HUES6 (cell line): Measurements from ENCODE around the gene ERI3.

Experiments
- H3K27ac ChIP-seq: 2 replicates; pipeline ENCODE4 v1.7.0; 2013; ENCODE audit warnings: low read depth, mild to moderate bottlenecking, low read length, inconsistent platforms
- H3K27me3 ChIP-seq: 2 replicates; pipeline ENCODE4 v1.6.1; 2013; ENCODE audit warnings: low read length; ENCODE audit not compliant: control insufficient read depth, insufficient read depth
- H3K36me3 ChIP-seq: 2 replicates; pipeline ENCODE4 v1.6.1; 2013; ENCODE audit warnings: low read length; ENCODE audit not compliant: control insufficient read depth, insufficient read depth
- H3K4me1 ChIP-seq: 2 replicates; pipeline ENCODE4 v1.6.1; 2013; ENCODE audit warnings: low read length; ENCODE audit not compliant: control insufficient read depth, insufficient read depth
- H3K4me3 ChIP-seq: 2 replicates; pipeline ENCODE4 v1.5.1; 2013; ENCODE audit warnings: low read depth, low read length
- H3K9ac ChIP-seq: one replicate; pipeline ENCODE4 v1.6.1; 2013; ENCODE audit warnings: mild to moderate bottlenecking, low read length
- H3K9me3 ChIP-seq: 2 replicates; pipeline ENCODE4 v1.6.1; 2013; ENCODE audit warnings: low read depth, low read length; ENCODE audit not compliant: control insufficient read depth, insufficient read depth

Gene ERI3

DNA sequence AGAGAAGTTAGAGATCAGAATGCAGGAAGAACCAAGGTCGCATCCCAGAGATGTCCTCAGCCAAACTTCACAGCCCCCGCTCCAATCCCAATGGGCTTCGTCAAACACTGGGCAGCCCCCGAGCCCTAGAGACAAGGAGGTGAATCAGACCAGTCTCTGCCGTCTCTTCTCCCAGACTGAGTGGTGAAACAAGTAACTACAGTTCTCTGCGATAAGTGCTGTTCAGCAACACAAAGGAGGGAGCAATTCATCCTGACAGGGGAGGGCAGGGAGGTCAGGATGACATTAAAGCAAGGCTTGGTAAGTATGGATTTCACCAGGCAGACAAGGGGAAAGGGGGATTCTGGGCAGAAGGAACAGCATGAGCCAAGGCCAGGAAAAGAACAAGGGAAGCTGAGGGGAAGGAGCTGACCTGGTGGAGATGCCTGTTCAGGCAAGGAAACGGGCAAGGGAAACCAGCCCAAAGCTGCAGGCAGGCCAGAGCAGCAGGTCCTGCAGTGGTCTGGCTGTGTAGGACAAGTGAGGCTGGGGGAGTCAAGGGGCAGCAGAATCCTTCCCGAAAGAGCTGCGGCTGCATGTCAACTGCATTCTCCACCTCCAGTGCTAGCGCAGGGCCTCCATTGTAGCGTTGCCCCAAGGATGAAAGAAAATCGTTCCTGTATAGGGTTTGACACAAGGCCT lies 13.6 kb upstream of the ERI3 start:
- peaks cover 12% of the 10 kb centered on the region for H3K4me1 ChIP-seq
- H3K27ac ChIP-seq, result no peak overlapping the region
- H3K27me3 ChIP-seq, result peaks cover 13% of the 10 kb centered on the region; the same call in 1 of the 2 replicates

DNA sequence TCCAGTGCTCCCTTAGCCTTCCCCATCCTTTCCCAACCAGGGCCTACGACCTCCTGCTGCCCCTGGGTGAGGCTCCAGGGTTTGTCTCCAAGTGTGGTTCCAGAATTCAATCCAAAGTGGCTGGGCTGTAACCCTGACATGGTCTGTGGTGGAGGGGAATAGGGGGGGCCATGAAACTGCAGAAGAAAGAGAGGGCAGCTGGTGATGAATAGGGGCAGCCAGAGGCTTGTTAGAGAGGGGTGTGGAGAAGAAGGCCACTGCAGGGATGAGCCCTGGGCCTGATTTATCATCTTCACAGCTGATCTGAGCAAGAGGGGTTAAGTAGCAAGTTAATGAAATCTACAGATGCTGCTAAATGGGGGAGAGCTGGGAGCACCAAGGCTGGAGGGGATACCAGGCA lies 12.9 kb upstream of the ERI3 start:
- peaks cover 12% of the 10 kb centered on the region for H3K4me1 ChIP-seq
- H3K36me3 ChIP-seq, result no peaks in the 10 kb centered on the region
- H3K27ac ChIP-seq, result no peak overlapping the region
- H3K9ac ChIP-seq, result no peak overlapping the region
- peaks cover 13% of the 10 kb centered on the region; the same call in 1 of the 2 replicates for H3K27me3 ChIP-seq
- H3K9me3 ChIP-seq, result no peaks in the 10 kb centered on the region
- H3K4me3 ChIP-seq, result no peak overlapping the region

More for the DNA sequence above, 13.6 kb upstream of the ERI3 start:
- no peak overlapping the region for H3K4me3 ChIP-seq
- H3K9ac ChIP-seq, result no peak overlapping the region
- H3K9me3 ChIP-seq, result no peaks in the 10 kb centered on the region
- no peaks in the 10 kb centered on the region for H3K36me3 ChIP-seq

DNA sequence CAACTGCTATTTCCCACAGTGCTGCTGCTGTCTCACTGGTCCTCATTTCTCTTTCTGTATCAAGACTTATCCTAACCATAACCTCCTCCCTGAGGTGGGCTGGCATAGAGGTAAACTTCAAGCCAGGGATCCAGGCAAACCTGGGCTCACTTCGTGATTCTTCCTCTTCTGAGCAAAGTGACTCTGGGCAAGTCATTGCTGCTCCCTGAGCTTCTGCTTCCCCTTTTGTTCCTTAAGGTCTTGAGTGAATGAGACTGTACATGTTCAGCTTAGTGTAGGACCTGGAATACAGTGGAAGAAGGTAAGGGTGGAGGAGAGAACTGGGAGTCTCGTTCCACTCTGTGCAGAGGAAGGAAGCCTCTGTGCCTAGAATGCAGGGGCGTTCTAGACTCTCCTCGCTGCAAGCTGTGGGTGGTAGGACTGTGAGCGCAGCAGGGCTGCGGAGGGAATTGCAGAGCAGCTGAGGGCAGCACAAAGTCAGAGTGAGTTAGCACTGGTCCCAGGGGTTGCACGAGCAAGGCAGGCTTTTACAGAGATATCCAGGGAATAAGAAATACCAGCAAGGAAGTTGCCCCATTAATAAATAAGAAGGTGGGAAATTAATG lies 11.4 kb upstream of the ERI3 start:
- peaks cover 13% of the 10 kb centered on the region; the same call in 1 of the 2 replicates for H3K27me3 ChIP-seq
- H3K9me3 ChIP-seq, result no peaks in the 10 kb centered on the region
- H3K36me3 ChIP-seq, result no peaks in the 10 kb centered on the region
- H3K27ac ChIP-seq, result no peak overlapping the region
- no peak overlapping the region for H3K9ac ChIP-seq
- peaks cover 12% of the 10 kb centered on the region for H3K4me1 ChIP-seq
- no peak overlapping the region for H3K4me3 ChIP-seq

- Histone ChIP-seq H3K4me3 (no peak overlapping the region), H3K36me3 (no peaks in the 10 kb centered on the region), H3K9me3 (no peaks in the 10 kb centered on the region), H3K9ac (no peak overlapping the region), H3K27me3 (peaks cover 4% of the 10 kb centered on the region; the same call in 1 of the 2 replicates), H3K4me1 (peaks cover 10% of the 10 kb centered on the region), H3K27ac (no peak overlapping the region)
Observed at GRCh38 chr1:44361478-44361877, 6.4 kb upstream of the ERI3 start.

- Histone ChIP-seq H3K36me3 (no peaks in the 10 kb centered on the region), H3K27me3 (no peaks in the 10 kb centered on the region), H3K9me3 (no peaks in the 10 kb centered on the region), H3K9ac (no peak overlapping the region), H3K4me1 (peaks cover 16% of the 10 kb centered on the region), H3K27ac (no peak overlapping the region), H3K4me3 (no peak overlapping the region)
Observed at GRCh38 chr1:44359234-44359935, 4.3 kb upstream of the ERI3 start.

- Histone ChIP-seq H3K27me3 (no peaks in the 10 kb centered on the region), H3K27ac (no peak overlapping the region), H3K9ac (no peak overlapping the region), H3K9me3 (no peaks in the 10 kb centered on the region), H3K4me3 (no peak overlapping the region), H3K4me1 (peaks cover 27% of the 10 kb centered on the region), H3K36me3 (no peaks in the 10 kb centered on the region)
Observed at GRCh38 chr1:44357710-44358109, 2.7 kb upstream of the ERI3 start.

DNA sequence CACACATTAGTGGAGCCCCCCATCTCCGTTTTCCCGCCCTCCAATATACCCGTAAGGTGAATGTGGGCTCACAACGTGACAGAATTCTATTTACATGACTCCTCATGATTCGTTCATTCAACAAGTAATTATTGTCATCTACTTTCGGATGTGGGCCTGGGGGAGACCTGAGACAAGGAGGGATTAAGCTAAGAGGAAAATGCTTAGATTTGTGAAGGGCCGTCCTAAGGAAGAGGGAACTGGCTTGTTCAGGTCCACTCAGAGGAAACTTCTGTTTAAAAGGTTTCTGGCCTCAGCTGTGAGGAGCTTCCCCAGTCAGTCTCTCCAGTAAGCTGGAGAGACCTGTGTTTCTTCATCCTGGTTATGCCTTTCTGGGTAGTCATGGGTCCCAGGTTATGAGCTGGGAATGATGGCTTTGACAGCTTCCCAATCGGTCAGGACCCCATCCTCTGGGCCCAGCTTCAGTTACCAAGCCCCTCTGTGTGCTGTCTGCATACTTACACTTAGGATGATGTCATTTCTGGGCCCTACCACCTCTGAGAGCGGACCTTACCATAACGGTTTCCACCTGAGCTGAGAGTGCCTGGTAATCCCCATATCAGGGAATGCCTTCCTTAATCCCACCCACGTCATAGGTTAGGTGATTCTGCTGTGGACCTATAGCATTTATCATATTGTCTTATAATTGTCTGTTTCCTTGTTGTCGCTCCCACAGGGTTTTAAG lies 687 bp upstream of the ERI3 start:
- no peaks in the 10 kb centered on the region for H3K9me3 ChIP-seq
- no peak overlapping the region for H3K27ac ChIP-seq
- peak overlapping the region; percentile 86 for H3K4me3 ChIP-seq
- H3K9ac ChIP-seq, result no peak overlapping the region
- H3K4me1 ChIP-seq, result peaks cover 27% of the 10 kb centered on the region
- 0 out of 2 replicates have a peak, but pooled peaks cover 5% of the 10 kb centered on the region for H3K36me3 ChIP-seq
- H3K27me3 ChIP-seq, result no peaks in the 10 kb centered on the region

DNA sequence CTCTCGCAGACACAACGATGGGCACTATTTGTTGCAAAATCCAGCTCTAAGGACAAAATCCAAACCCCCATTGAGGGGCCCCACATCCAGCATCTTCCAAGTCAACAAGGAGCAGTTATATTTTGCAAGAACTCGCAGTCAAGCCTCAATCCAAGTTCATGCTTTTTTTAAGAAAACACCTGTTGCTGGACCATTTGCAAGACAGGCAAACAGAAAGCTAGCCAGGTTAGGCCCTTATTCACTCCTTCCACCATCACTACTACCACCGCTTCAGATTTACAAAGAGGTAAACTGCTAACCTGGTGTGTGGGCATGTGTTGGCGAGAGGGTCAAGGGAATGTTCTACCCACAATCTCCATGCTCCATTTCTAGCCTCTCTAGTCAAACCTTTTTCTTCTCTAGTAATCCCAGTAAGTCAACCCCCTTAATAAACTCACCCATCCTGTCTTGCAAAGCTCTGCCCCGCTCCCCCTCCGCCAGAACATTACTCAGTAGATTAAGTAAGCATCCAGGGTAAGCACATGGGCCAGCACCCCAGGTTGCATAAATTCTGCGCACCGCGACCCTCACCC lies 703 bp downstream of the ERI3 start:
- H3K27ac ChIP-seq, result peak overlapping the region; percentile 79
- H3K4me3 ChIP-seq, result peak overlapping the region; percentile 86
- H3K36me3 ChIP-seq, result 0 out of 2 replicates have a peak, but pooled peaks cover 5% of the 10 kb centered on the region
- peak overlapping the region; percentile 68 for H3K9ac ChIP-seq
- H3K4me1 ChIP-seq, result peaks cover 18% of the 10 kb centered on the region
- no peaks in the 10 kb centered on the region for H3K27me3 ChIP-seq
- H3K9me3 ChIP-seq, result no peaks in the 10 kb centered on the region

DNA sequence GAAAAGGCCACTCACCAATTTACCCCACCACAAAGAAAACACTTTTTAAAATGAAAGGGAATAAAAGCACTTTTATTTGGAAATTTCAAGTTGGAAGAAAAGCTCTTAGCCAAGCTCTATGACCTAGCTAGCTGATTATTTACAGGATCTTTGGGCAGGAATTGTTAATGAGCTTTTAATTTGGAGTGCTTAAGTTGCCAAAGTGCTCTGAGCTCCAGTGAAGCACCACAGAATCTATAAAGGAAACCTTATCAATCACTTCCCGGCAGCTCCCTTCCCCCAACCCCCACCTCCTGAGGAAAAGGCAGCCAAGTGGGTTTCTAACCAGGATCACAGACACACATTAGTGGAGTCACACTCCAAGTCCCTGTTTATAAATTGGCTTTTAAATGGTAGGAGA lies 1.5 kb downstream of the ERI3 start:
- no peak overlapping the region for H3K27ac ChIP-seq
- no peak overlapping the region for H3K9ac ChIP-seq
- H3K27me3 ChIP-seq, result no peaks in the 10 kb centered on the region
- H3K9me3 ChIP-seq, result no peaks in the 10 kb centered on the region
- 0 out of 2 replicates have a peak, but pooled peaks cover 5% of the 10 kb centered on the region for H3K36me3 ChIP-seq
- H3K4me1 ChIP-seq, result peaks cover 18% of the 10 kb centered on the region
- H3K4me3 ChIP-seq, result peak overlapping the region; percentile 86; the same call in 1 of the 2 replicates

- H3K27ac ChIP-seq, result no peak overlapping the region
- H3K4me3 ChIP-seq, result no peak overlapping the region
- no peaks in the 10 kb centered on the region for H3K9me3 ChIP-seq
- H3K36me3 ChIP-seq, result 0 out of 2 replicates have a peak, but pooled peaks cover 5% of the 10 kb centered on the region
- H3K4me1 ChIP-seq, result peaks cover 31% of the 10 kb centered on the region
- H3K9ac ChIP-seq, result no peak overlapping the region
- no peaks in the 10 kb centered on the region for H3K27me3 ChIP-seq
Observed at GRCh38 chr1:44351289-44351688, 3.8 kb downstream of the ERI3 start.
